B cell (primary cell): ENCODE results near the gene IRX6. TPM values are rescaled to one million over a fixed set of nuclear protein-coding genes. Genes with fewer than 3 reads are reported as not detected.

Source experiments
- ATAC-seq: fragments of 200-7000 bp; cut with Tn5 transposase; one replicate; pipeline ENCODE4 v1.10.0; 2021; ENCODE audit warnings: low read depth, mild to moderate bottlenecking, moderate number of reproducible peaks, moderate library complexity
- CTCF ChIA-PET: fragments of 350-600 bp; sonication (Branson Sonifier 250); formaldehyde crosslinking; loops from one replicate; lab custom pipeline; 2021; ENCODE audit warnings: antibody characterized with exemption, inconsistent platforms; lab: Charles Lee
- POLR2A ChIA-PET: fragments of 350-600 bp; sonication (Branson Sonifier 250); formaldehyde crosslinking; loops from one replicate; lab custom pipeline; 2021; ENCODE audit warnings: antibody characterized with exemption; lab: Charles Lee
- DNase-seq: peaks from one replicate; pipeline ENCODE4 v3.0.0; 2013
- H2AFZ ChIP-seq: 2 replicates; pipeline ENCODE4 v1.6.1; 2012; ENCODE audit warnings: mild to moderate bottlenecking, low read depth, low read length; ENCODE audit not compliant: insufficient read depth, poor library complexity, severe bottlenecking
- H3K27ac ChIP-seq, 2 donors: 1 replicate in 1 of 2; 2 replicates in 1 of 2; pipeline ENCODE4 v1.5.1; 2012 to 2013; ENCODE audit warnings: low read length in 2 of 2, mild to moderate bottlenecking in 2 of 2, moderate library complexity in 1 of 2
- H3K27me3 ChIP-seq, 4 experiments: fragments of 200-600 bp in 1 of 4; sonication (generic) in 1 of 4; replicated peaks in 1 of 4; 1 replicate in 2 of 4; 2 replicates in 2 of 4; pipeline versions ENCODE4 v1.6.1 to v1.7.0; 2013 to 2016; ENCODE audit warnings: low read length in 3 of 4, mild to moderate bottlenecking in 2 of 4, mixed read lengths in 1 of 4, moderate library complexity in 1 of 4; ENCODE audit not compliant: insufficient read depth in 4 of 4, control insufficient read depth in 3 of 4; ENCODE audit errors: control extremely low read depth in 1 of 4
- H3K36me3 ChIP-seq, 2 experiments: replicated peaks in 1 of 2; 1 replicate in 1 of 2; 2 replicates in 1 of 2; pipeline versions ENCODE4 v1.6.1 to v1.7.1; 2013; ENCODE audit warnings: low read length in 1 of 2; ENCODE audit not compliant: insufficient read depth in 2 of 2, control insufficient read depth in 1 of 2; ENCODE audit errors: control extremely low read depth in 1 of 2, extremely low read depth in 1 of 2
- H3K4me1 ChIP-seq, 2 donors: fragments of 200-600 bp in 1 of 2; sonication (generic) in 1 of 2; 1 replicate in 1 of 2; 2 replicates in 1 of 2; pipeline versions ENCODE4 v1.5.1 to v1.6.1; 2013 to 2017; ENCODE audit warnings: low read length in 2 of 2; ENCODE audit not compliant: control insufficient read depth in 2 of 2, insufficient read depth in 2 of 2
- H3K4me2 ChIP-seq: replicated peaks from 2 replicates; pipeline ENCODE3; 2012; ENCODE audit warnings: mild to moderate bottlenecking, low read depth, low read length; ENCODE audit not compliant: poor library complexity, severe bottlenecking
- H3K4me3 ChIP-seq, 5 experiments: fragments of 200-600 bp in 1 of 5; sonication (generic) in 1 of 5; 1 replicate in 3 of 5; 2 replicates in 2 of 5; pipeline versions ENCODE4 v1.5.1 to v1.7.0; 2011 to 2016; ENCODE audit warnings: low read length in 4 of 5, mild to moderate bottlenecking in 4 of 5, low read depth in 2 of 5, control low read depth in 1 of 5, moderate library complexity in 1 of 5; ENCODE audit not compliant: insufficient read depth in 1 of 5; ENCODE audit errors: control extremely low read depth in 1 of 5, extremely low read depth in 1 of 5
- H3K79me2 ChIP-seq: fragments of 200-600 bp; sonication (generic); one replicate; pipeline ENCODE4 v1.6.0; 2016; ENCODE audit warnings: low read length; ENCODE audit not compliant: control insufficient read depth, insufficient read depth
- H3K9ac ChIP-seq: fragments of 200-600 bp; sonication (generic); 2 replicates; pipeline ENCODE4 v1.6.1; 2017; ENCODE audit warnings: mild to moderate bottlenecking, low read length, moderate library complexity
- H3K9me3 ChIP-seq, 3 donors: one replicate each; pipeline versions ENCODE4 v1.6.1 to v1.7.1; 2013; ENCODE audit warnings: low read length in 2 of 3; ENCODE audit not compliant: control insufficient read depth in 2 of 3, insufficient read depth in 1 of 3; ENCODE audit errors: control extremely low read depth in 1 of 3
- H4K20me1 ChIP-seq: 2 replicates; pipeline ENCODE4 v1.6.0; 2012; ENCODE audit warnings: mild to moderate bottlenecking, low read length; ENCODE audit not compliant: insufficient read depth, control insufficient read depth, poor library complexity, severe bottlenecking
- H3K27ac Mint-ChIP-seq: one replicate; pipeline ENCODE4 v1.8.0; 2021; ENCODE audit warnings: mixed read lengths
- H3K27me3 Mint-ChIP-seq: one replicate; pipeline ENCODE4 v1.8.0; 2021; ENCODE audit warnings: mixed read lengths
- H3K4me1 Mint-ChIP-seq: one replicate; pipeline ENCODE4 v1.8.0; 2021; ENCODE audit warnings: mixed read lengths
- H3K4me3 Mint-ChIP-seq: one replicate; pipeline ENCODE4 v1.8.0; 2021; ENCODE audit warnings: mixed read lengths
- H3K9me3 Mint-ChIP-seq: one replicate; pipeline ENCODE4 v1.8.0; 2022; ENCODE audit warnings: mixed read lengths; ENCODE audit not compliant: insufficient read depth
- CTCF ChIP-seq: fragments of 200-600 bp; IDR thresholded peaks from one replicate; pipeline ENCODE4 v1.8.0; 2022; ENCODE audit warnings: antibody characterized with exemption, mild to moderate bottlenecking
- EZH2 ChIP-seq: IDR thresholded peaks from 2 replicates; pipeline ENCODE4 v1.6.1; 2012; ENCODE audit warnings: borderline replicate concordance, low read depth, mild to moderate bottlenecking, moderate library complexity, low read length; ENCODE audit not compliant: insufficient read depth, poor library complexity, severe bottlenecking
- WGBS: methylation state at CpG from one replicate; pipeline ENCODE4 v1.1.5; 2013; ENCODE audit warnings: missing lambda C conversion rate; ENCODE audit not compliant: insufficient coverage; 5-methylcytosine and 5-hydroxymethylcytosine counted together
- intact Hi-C: fragments of 100-400 bp; cut with micrococcal nuclease; formaldehyde crosslinking; loops from one replicate; pipeline ENCODE4 v1.10.0; 2022
- polyA plus RNA-seq: library from polyadenylated mRNA; depleted of rRNA; stranded (reverse); fragments of >200 nt; gene quantifications from 2 replicates; pipeline ENCODE4 v1.2.3, GENCODE V29; 2012
- total RNA-seq, 2 donors: library from RNA; stranded (reverse); fragments of 120-200 nt in 1 of 2; gene quantifications; 1 replicate in 1 of 2; 2 replicates in 1 of 2; pipeline versions ENCODE4 v1.2.3 to v1.2.4, GENCODE V29; 2013 to 2022

Gene IRX6
- total and polyA plus RNA-seq, 2 donors (not counting 1 experiment from before 2014, with no cell fraction given): 0.10 to 0.15 TPM

GRCh38 chr16:55376045-55376444 lies 52.0 kb downstream of the IRX6 start:
- intact Hi-C loops: no loop called here
- no peak overlapping the region for H3K27ac Mint-ChIP-seq
- peaks cover 0 to 5% (median 2%) of the 10 kb centered on the region in 4 experiments for H3K27me3 ChIP-seq
- DNase-seq (no peak), ATAC-seq (no peak)
- ChIA-PET POLR2A (no interaction called here), CTCF (no interaction called here)
- H3K9me3 Mint-ChIP-seq: no peaks in the 10 kb centered on the region
- 100% methylated on average over 1 of the region's 3 CpGs for WGBS
- TF ChIP-seq CTCF (no peak), EZH2 (no peak)
- H3K4me3 ChIP-seq: no peak overlapping the region
- H3K79me2 ChIP-seq: no peaks in the 10 kb centered on the region
- no peak overlapping the region for H3K9ac ChIP-seq
- no peak overlapping the region for H2AFZ ChIP-seq
- no peaks in the 10 kb centered on the region for H4K20me1 ChIP-seq
- peaks cover 22% of the 10 kb centered on the region for H3K27me3 Mint-ChIP-seq
- H3K9me3 ChIP-seq: peaks cover 0 to 2% (median 0%) of the 10 kb centered on the region in 3 donors
- H3K27ac ChIP-seq: no peak overlapping the region
- no peaks in the 10 kb centered on the region for H3K36me3 ChIP-seq
- H3K4me3 Mint-ChIP-seq: no peak overlapping the region
- no peak overlapping the region for H3K4me2 ChIP-seq
- H3K4me1 Mint-ChIP-seq: no peaks in the 10 kb centered on the region
- no peaks in the 10 kb centered on the region for H3K4me1 ChIP-seq

DNA sequence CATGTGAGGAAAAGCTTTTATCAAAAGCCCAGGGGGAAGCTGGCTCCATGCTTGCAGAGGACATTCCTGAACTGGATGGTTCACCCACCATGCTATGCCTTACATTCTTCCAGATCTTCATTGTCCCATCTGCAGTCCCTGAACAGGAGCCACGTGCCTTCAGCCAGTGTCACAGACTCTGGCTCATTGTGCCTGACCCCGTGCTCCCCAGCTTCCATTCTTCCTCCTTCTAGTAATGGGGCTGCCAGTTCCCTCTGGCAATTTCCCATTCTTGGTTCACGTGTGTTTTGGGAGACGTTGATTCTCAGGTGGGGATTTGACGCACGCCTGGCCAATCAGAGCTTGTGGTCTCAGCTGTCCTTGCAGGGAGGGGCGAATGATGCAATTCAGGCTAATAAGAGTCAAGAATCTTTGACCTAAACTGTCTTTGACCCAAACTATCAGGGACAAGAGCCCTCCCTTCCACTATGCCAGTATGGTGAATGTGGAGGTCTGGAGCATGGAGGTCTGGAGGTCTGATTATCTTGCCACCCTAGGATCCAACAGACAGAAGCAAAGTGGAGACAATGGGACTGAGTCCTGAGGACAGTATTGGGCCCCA lies 52.7 kb downstream of the IRX6 start:
- ChIA-PET CTCF (no interaction called here), POLR2A (no interaction called here)
- H3K4me3 ChIP-seq: no peak overlapping the region
- no peaks in the 10 kb centered on the region for H3K79me2 ChIP-seq
- WGBS: 86% methylated on average over 6 of the region's 7 CpGs
- intact Hi-C loops: no loop called here
- no peak for ATAC-seq
- H3K27me3 Mint-ChIP-seq: peaks cover 16% of the 10 kb centered on the region
- no peak overlapping the region for H3K27ac ChIP-seq
- H3K27ac Mint-ChIP-seq: no peak overlapping the region
- no peaks in the 10 kb centered on the region for H4K20me1 ChIP-seq
- no peaks in the 10 kb centered on the region for H3K9me3 ChIP-seq
- no peaks in the 10 kb centered on the region for H3K27me3 ChIP-seq
- no peaks in the 10 kb centered on the region for H3K4me1 ChIP-seq
- no peaks in the 10 kb centered on the region for H3K9me3 Mint-ChIP-seq
- no peak overlapping the region for H3K4me3 Mint-ChIP-seq
- TF ChIP-seq EZH2 (no peak), CTCF (no peak)
- H3K4me2 ChIP-seq: no peak overlapping the region
- no peak for DNase-seq
- H3K9ac ChIP-seq: no peak overlapping the region
- no peaks in the 10 kb centered on the region for H3K4me1 Mint-ChIP-seq
- H2AFZ ChIP-seq: no peak overlapping the region
- H3K36me3 ChIP-seq: no peaks in the 10 kb centered on the region
